Body of pancreas (tissue), 4 donors: Measurements from ENCODE around the gene PAM. TPM values are rescaled to one million over a fixed set of nuclear protein-coding genes. Genes with fewer than 3 reads are reported as not detected.

Source experiments
- ATAC-seq: fragments of 150-250 bp; one replicate; pipeline ENCODE4 v1.9.1; 2016
- DNase-seq, 4 donors: peaks; one replicate each; pipeline ENCODE4 v3.0.0-alpha.2; 2019
- H3K27ac ChIP-seq, 4 donors: fragments of 200-600 bp; sonication (generic); 1 replicate in 3 of 4; 2 replicates in 1 of 4; pipeline versions ENCODE4 v1.5.1 to v1.6.1; 2016 to 2019; ENCODE audit warnings: mild to moderate bottlenecking in 1 of 4, mixed read lengths in 1 of 4, moderate library complexity in 1 of 4
- H3K27me3 ChIP-seq, 2 donors: fragments of 200-600 bp; sonication (generic); one replicate each; pipeline ENCODE4 v1.6.0; 2016; ENCODE audit warnings: mild to moderate bottlenecking in 1 of 2
- H3K36me3 ChIP-seq, 2 donors: fragments of 200-600 bp; sonication (generic); replicated peaks in 1 of 2; 2 replicates each; pipeline ENCODE4 v1.5.1; 2016; ENCODE audit warnings: low read depth in 2 of 2; ENCODE audit not compliant: insufficient read depth in 1 of 2
- H3K4me1 ChIP-seq: fragments of 200-600 bp; sonication (generic); one replicate; pipeline ENCODE4 v1.6.0; 2016
- H3K4me3 ChIP-seq, 2 donors: fragments of 200-600 bp; sonication (generic); 1 replicate in 1 of 2; 2 replicates in 1 of 2; pipeline ENCODE4 v1.5.1; 2016 to 2019
- H3K9me3 ChIP-seq, 3 donors: fragments of 200-600 bp; sonication (generic); 1 replicate in 2 of 3; 2 replicates in 1 of 3; pipeline ENCODE4 v1.5.1; 2016
- POLR2A ChIP-seq, 3 donors: fragments of 450-650 bp; IDR thresholded peaks; one replicate each; pipeline ENCODE4 v1.6.1; 2016; ENCODE audit warnings: antibody characterized with exemption in 3 of 3, mild to moderate bottlenecking in 2 of 3
- WGBS, 2 donors: methylation state at CpG; one replicate each; pipeline ENCODE4 v1.1.5; 2017; 5-methylcytosine and 5-hydroxymethylcytosine counted together
- intact Hi-C: fragments of 100-400 bp; cut with DNase I; formaldehyde crosslinking; loops from one replicate; pipeline ENCODE4 v1.15.1; 2023
- total RNA-seq, 2 donors: library from RNA; depleted of rRNA; stranded (reverse); fragments of >200 nt; gene quantifications; one replicate each; pipeline ENCODE4 v1.1.0, GENCODE V29; 2016
- TF ChIP-seq, protein P1 (sequence below), 7 experiments: fragments of 450-650 bp in 4 of 7; fragments of 200-600 bp in 3 of 7; sonication (generic) in 3 of 7; IDR thresholded peaks; one replicate each; pipeline ENCODE4 v1.5.1; 2016 to 2019; ENCODE audit warnings: antibody characterized with exemption in 7 of 7

PAM gene
- total RNA-seq, 2 donors from 2014 or later = 75.2 to 111 TPM

GRCh38 chr5:102965653-102966052, 210.5 kb downstream of the PAM start:
- Histone ChIP-seq H3K36me3 (no peaks in the 10 kb centered on the region), H3K4me3 (no peak overlapping the region), H3K27me3 (no peaks in the 10 kb centered on the region), H3K9me3 (no peaks in the 10 kb centered on the region), H3K27ac (no peak overlapping the region), H3K4me1 (no peaks in the 10 kb centered on the region)
- 81 to 86% methylated on average over 1 of the region's 1 CpG for WGBS, 2 donors
- TF ChIP-seq POLR2A (IDR thresholded peaks at IDR 0.05) = no peak
- DNase-seq = no peak
- intact Hi-C loops = no loop called here
- ATAC-seq = no peak

GRCh38 chr5:102969641-102970040, 214.5 kb downstream of the PAM start:
- no peak for DNase-seq
- H3K4me1 ChIP-seq = no peaks in the 10 kb centered on the region
- 77 to 80% methylated on average over 3 of the region's 3 CpGs for WGBS, 2 donors
- no peak overlapping the region for H3K4me3 ChIP-seq
- H3K36me3 ChIP-seq = no peaks in the 10 kb centered on the region
- ATAC-seq = no peak
- H3K27me3 ChIP-seq = no peaks in the 10 kb centered on the region
- intact Hi-C loops = no loop called here
- no peak overlapping the region for H3K27ac ChIP-seq
- H3K9me3 ChIP-seq = no peaks in the 10 kb centered on the region
- TF ChIP-seq, protein P1, sequence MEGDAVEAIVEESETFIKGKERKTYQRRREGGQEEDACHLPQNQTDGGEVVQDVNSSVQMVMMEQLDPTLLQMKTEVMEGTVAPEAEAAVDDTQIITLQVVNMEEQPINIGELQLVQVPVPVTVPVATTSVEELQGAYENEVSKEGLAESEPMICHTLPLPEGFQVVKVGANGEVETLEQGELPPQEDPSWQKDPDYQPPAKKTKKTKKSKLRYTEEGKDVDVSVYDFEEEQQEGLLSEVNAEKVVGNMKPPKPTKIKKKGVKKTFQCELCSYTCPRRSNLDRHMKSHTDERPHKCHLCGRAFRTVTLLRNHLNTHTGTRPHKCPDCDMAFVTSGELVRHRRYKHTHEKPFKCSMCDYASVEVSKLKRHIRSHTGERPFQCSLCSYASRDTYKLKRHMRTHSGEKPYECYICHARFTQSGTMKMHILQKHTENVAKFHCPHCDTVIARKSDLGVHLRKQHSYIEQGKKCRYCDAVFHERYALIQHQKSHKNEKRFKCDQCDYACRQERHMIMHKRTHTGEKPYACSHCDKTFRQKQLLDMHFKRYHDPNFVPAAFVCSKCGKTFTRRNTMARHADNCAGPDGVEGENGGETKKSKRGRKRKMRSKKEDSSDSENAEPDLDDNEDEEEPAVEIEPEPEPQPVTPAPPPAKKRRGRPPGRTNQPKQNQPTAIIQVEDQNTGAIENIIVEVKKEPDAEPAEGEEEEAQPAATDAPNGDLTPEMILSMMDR (IDR thresholded peaks at IDR 0.05) = no peak
- no peak for TF ChIP-seq POLR2A (IDR thresholded peaks at IDR 0.05)

GRCh38 chr5:102971676-102972293, 216.7 kb downstream of the PAM start:
- Histone ChIP-seq H3K4me3 (no peak overlapping the region), H3K36me3 (no peaks in the 10 kb centered on the region), H3K27me3 (no peaks in the 10 kb centered on the region), H3K27ac (no peak overlapping the region), H3K4me1 (no peaks in the 10 kb centered on the region), H3K9me3 (no peaks in the 10 kb centered on the region)
- ATAC-seq (no peak), DNase-seq (no peak)
- TF ChIP-seq, protein P1 (IDR thresholded peaks at IDR 0.05) = peak in 3 of 7 experiments; percentile 16 to 30 (median 25)
- TF ChIP-seq POLR2A (IDR thresholded peaks at IDR 0.05) = no peak
- 74 to 100% methylated on average over 1 of the region's 1 CpG for WGBS, 2 donors
- intact Hi-C loops = no loop called here

- no peaks in the 10 kb centered on the region for H3K9me3 ChIP-seq
- intact Hi-C loops = no loop called here
- no peaks in the 10 kb centered on the region for H3K27me3 ChIP-seq
- WGBS, 2 donors = 83 to 85% methylated on average over 3 of the region's 3 CpGs
- no peak for ATAC-seq
- no peaks in the 10 kb centered on the region for H3K36me3 ChIP-seq
- H3K4me3 ChIP-seq = no peak overlapping the region
- H3K4me1 ChIP-seq = no peaks in the 10 kb centered on the region
- H3K27ac ChIP-seq = no peak overlapping the region
- TF ChIP-seq, protein P1 (IDR thresholded peaks at IDR 0.05) = no peak
- TF ChIP-seq POLR2A (IDR thresholded peaks at IDR 0.05) = no peak
- no peak for DNase-seq
These were observed 219.1 kb downstream of the PAM start for GRCh38 chr5:102974177-102974576.

GRCh38 chr5:102975045-102975444, 219.9 kb downstream of the PAM start:
- DNase-seq (no peak), ATAC-seq (no peak)
- no peaks in the 10 kb centered on the region for H3K4me1 ChIP-seq
- H3K36me3 ChIP-seq = no peaks in the 10 kb centered on the region
- H3K9me3 ChIP-seq = no peaks in the 10 kb centered on the region
- intact Hi-C loops = no loop called here
- H3K27me3 ChIP-seq = no peaks in the 10 kb centered on the region
- WGBS, 2 donors = 63 to 74% methylated on average over 4 of the region's 4 CpGs
- H3K27ac ChIP-seq = no peak overlapping the region
- H3K4me3 ChIP-seq = no peak overlapping the region
- TF ChIP-seq, protein P1 (IDR thresholded peaks at IDR 0.05) = no peak
- TF ChIP-seq POLR2A (IDR thresholded peaks at IDR 0.05) = no peak
